ENCODE data around the gene FLYWCH1.

FLYWCH1 gene

DNA sequence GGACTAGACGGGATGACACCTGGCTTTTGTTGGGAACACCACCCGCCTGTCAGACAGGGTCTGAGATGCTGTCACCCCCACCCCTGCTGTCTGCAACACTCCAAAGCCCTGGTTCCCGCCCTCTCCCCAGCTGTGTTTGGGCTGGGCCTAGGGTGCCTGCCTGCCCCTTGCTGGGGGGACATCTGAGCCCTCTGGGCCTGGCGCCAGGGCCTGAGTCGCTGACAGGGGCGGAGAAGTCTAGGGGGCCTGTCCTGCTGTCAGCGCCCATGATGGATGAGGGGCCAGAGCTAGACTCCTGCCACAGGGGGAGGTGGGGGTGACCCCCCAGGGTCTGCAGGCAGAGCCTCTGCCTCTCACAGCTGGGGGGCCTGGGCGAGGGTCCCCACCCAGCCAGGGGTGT is 76.1 kb downstream of the FLYWCH1 start:
- H3K4me1 Mint-ChIP-seq, result peaks cover 16% of the 10 kb centered on the region
- no peaks in the 10 kb centered on the region for H3K9me3 Mint-ChIP-seq
- H3K27me3 Mint-ChIP-seq (ENCODE audit: low read depth, poor library complexity), result peaks cover 10% of the 10 kb centered on the region
- TF ChIP-seq, protein P1, sequence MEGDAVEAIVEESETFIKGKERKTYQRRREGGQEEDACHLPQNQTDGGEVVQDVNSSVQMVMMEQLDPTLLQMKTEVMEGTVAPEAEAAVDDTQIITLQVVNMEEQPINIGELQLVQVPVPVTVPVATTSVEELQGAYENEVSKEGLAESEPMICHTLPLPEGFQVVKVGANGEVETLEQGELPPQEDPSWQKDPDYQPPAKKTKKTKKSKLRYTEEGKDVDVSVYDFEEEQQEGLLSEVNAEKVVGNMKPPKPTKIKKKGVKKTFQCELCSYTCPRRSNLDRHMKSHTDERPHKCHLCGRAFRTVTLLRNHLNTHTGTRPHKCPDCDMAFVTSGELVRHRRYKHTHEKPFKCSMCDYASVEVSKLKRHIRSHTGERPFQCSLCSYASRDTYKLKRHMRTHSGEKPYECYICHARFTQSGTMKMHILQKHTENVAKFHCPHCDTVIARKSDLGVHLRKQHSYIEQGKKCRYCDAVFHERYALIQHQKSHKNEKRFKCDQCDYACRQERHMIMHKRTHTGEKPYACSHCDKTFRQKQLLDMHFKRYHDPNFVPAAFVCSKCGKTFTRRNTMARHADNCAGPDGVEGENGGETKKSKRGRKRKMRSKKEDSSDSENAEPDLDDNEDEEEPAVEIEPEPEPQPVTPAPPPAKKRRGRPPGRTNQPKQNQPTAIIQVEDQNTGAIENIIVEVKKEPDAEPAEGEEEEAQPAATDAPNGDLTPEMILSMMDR (IDR thresholded peaks at IDR 0.05), result no peak
- H3K36me3 Mint-ChIP-seq (ENCODE audit: low read depth), result no peaks in the 10 kb centered on the region
- no peak for DNase-seq
- no peak overlapping the region for H3K27ac Mint-ChIP-seq
- no peak overlapping the region for H3K4me3 Mint-ChIP-seq

DNA sequence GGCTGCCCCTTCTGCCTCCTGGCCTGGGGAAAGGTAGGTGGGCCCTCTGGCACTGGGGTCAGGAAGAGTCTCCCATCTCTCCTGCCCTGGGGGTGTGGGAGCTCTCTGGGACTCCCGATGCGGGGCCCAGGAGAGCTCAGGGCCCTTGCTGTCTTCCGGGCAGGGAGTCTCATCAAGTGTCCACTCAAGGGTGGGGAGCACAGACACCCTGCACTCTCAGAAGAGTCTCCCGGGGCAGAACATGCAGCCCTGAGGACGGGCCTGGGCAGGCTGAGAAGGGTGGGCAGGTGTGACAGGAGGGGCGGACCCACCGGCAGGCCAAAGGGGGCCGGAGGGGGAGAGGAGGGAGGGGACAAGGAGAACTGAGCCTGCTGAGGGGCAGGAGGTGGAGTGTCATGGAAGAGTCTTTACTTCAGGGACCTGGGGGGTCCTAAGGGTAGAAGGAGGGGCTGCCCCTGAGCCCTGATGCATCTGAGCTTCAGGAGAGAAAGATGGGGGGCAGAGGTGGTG is 76.9 kb downstream of the FLYWCH1 start:
- H3K27ac Mint-ChIP-seq, result no peak overlapping the region

DNA sequence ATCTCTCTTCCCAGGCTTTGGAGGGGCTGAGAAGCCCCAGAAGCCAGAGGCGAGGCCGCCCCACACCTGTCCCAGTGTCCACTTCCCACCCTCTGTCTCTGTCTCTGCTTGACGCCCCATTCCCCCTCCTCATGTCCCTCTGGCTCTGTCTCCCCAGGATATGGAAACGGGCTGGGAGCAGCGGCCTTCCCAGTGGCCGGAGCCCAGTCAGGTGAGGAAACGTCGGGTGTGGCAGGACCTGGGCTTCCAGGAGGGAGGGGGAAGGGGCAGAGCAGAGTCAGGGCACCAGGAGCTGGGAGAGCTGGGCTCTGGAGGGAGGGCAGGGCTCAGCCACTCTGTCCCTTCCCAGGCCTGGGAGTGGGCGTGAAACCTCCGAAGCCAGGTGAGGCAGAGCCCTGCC is 79.2 kb downstream of the FLYWCH1 start:
- Mint-ChIP-seq H3K27me3 (ENCODE audit: low read depth, poor library complexity) (peaks cover 3% of the 10 kb centered on the region), H3K27ac (no peak overlapping the region), H3K36me3 (ENCODE audit: low read depth) (no peaks in the 10 kb centered on the region), H3K4me3 (no peak overlapping the region), H3K4me1 (peaks cover 12% of the 10 kb centered on the region), H3K9me3 (no peaks in the 10 kb centered on the region)
- DNase-seq, result no peak
- TF ChIP-seq, protein P1 (IDR thresholded peaks at IDR 0.05), result no peak

More for the DNA sequence above, 76.9 kb downstream of the FLYWCH1 start:
- Mint-ChIP-seq H3K4me3 (no peak overlapping the region), H3K9me3 (no peaks in the 10 kb centered on the region), H3K27me3 (ENCODE audit: low read depth, poor library complexity) (peaks cover 6% of the 10 kb centered on the region), H3K4me1 (peaks cover 12% of the 10 kb centered on the region), H3K36me3 (ENCODE audit: low read depth) (no peaks in the 10 kb centered on the region)
- no peak for DNase-seq
- TF ChIP-seq, protein P1 (IDR thresholded peaks at IDR 0.05), result no peak

DNA sequence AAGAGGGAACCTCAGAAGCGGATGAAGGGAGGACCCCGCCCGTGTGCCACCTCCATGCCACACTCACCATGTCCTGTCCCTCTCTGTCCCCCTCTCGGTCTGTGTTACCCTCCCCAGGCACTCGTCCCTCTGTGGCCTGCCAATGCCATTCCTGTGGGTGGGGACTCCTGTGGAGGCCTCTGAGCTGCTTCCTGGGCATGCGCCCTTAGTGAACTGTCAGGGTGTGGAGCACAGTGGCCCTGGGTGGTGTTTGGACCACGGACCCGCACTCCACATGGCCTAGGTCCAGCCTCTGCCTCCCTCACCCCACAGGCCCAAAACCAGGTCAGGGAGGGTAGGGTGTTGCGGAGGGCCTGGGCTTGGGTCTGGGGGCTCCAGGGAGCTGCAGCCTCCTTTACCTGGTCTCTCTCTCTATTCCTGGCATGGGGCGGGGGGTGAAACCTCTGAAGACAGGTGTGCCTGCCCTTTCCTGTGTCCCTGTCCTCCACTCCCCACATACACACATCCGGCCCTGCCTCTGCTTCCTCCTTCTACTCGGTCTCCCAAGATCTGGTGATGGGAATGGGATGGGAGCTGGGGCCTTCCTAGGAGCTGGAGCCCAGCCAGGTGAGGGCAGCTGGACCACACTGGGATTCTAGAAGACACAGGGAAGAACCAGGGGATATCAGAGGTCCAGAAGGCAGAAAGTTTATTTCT is 80.0 kb downstream of the FLYWCH1 start:
- TF ChIP-seq, protein P1 (IDR thresholded peaks at IDR 0.05), result no peak
- Mint-ChIP-seq H3K36me3 (ENCODE audit: low read depth) (no peaks in the 10 kb centered on the region), H3K27ac (no peak overlapping the region), H3K4me3 (no peak overlapping the region), H3K27me3 (ENCODE audit: low read depth, poor library complexity) (peaks cover 3% of the 10 kb centered on the region), H3K4me1 (peaks cover 12% of the 10 kb centered on the region), H3K9me3 (no peaks in the 10 kb centered on the region)
- no peak for DNase-seq

DNA sequence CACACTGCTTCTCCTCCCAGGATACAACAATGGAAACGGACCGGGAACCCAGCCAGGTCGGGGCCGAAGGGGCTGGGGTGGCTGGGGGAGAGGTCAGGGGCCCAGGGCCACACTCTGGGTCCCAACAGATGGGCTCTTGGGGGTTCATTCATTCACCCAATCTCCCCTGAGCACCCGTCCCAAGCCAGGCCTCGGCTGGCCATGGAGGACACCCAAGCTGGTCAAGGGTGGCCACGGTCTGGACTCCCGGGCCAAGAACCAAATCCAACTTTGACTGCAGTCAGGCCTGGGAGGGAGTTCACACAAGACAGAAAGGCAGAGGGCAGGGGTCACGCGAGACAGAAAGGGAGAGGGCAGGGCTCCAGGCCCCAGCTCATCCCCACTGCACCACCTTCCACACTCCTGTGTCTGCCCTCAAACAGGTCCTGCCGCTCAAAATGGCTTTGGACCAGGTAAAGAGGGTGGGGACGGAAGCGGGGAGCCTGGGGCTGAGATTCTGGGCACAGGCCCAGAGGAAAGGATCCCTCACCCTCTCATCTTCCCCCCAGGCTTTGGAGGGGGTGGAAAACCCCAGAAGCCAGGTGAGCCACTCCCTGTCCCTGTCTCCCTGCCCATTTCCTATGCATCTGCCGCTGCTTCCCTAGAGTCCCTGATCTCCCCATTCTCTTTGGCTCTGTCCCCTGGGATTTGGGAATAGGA is 80.8 kb downstream of the FLYWCH1 start:
- Mint-ChIP-seq H3K4me3 (no peak overlapping the region), H3K27me3 (ENCODE audit: low read depth, poor library complexity) (peaks cover 3% of the 10 kb centered on the region), H3K27ac (no peak overlapping the region), H3K36me3 (ENCODE audit: low read depth) (no peaks in the 10 kb centered on the region), H3K4me1 (peaks cover 12% of the 10 kb centered on the region), H3K9me3 (no peaks in the 10 kb centered on the region)
- DNase-seq, result no peak
- TF ChIP-seq, protein P1 (IDR thresholded peaks at IDR 0.05), result no peak

Measured in nephron progenitor cell (in vitro differentiated cells).